GM10266 (cell line): ENCODE data around the gene SLC37A1.

Source experiments
- DNase-seq: peaks from one replicate; pipeline ENCODE4 v3.0.0; 2012; ENCODE audit errors: extremely low spot score
- CTCF ChIP-seq: IDR thresholded peaks from 2 replicates; pipeline ENCODE4 v1.5.1; 2012; ENCODE audit warnings: mild to moderate bottlenecking, low read depth; ENCODE audit not compliant: control insufficient read depth, insufficient read depth; ENCODE audit errors: missing control alignments

The SLC37A1 gene

GRCh38 chr21:42569732-42570301, 56.2 kb downstream of the SLC37A1 start:
- TF ChIP-seq CTCF: no peak
- DNase-seq: no peak

- TF ChIP-seq CTCF: no peak
- no peak for DNase-seq
Measured at GRCh38 chr21:42570362-42570761, 56.7 kb downstream of the SLC37A1 start.

DNA sequence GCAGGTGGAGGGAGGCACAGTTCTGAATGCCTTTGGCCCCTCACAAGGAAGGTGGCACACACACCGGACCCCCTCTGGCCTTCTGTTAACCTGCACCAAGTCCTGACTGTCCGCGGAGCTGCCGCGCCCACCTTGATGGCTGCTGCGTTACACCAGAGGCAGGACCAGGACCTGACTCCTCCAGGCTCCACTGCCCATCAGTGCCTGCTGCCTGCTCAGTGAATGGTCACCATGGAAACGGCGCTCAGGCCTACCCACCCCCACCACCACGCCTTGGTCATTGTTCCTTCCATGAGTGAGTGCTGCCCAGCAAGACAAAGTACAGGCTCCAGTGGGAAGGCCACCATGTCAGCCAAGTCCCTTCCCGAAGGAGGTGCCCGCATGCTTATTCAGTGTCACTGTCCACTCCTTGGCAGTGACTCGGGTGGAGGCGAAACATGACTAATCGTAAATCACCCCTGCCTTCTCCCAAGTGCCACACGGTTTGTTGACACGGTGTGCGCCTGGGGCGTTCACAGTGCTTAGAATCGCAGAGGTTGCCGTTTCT, 57.3 kb downstream of the SLC37A1 start:
- no peak for DNase-seq

DNA sequence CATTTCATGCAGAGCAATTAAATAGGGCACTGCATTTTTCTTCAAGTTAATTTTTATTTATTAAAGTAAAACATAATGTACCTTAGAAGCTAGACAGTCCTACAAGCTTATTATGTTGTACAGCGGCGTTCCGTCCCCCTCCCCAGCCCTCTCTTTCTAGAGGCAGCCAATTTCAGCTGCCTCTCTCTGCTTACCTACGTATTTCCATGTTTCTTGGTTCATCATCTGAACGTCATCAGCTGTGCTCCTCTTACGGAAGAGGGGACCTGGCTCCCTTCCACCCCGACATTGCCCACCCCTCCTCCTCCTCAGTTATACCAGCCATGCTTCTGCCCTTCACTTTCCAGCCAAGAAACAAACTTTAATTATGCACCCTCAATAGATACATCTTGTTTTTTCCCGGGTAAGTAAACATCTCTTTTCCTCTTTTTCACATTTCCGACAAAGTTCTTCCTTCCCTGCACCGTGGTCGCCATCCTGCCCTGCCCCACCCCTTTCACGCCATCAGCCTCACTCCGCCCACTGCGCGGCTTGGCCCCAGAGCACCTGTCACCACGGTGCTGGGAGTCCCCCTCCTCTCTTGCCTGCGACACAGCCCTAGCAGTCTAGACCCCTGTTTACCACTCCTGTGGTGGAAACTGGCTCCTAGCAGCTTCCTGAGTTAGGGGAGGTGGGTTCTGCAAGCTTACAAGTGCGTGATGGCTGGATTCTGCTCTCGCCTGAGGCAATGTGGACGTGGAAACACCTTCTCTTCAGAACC, 57.9 kb downstream of the SLC37A1 start:
- DNase-seq: no peak
- TF ChIP-seq CTCF: no peak

More for the DNA sequence above, 57.3 kb downstream of the SLC37A1 start:
- TF ChIP-seq CTCF: no peak

DNA sequence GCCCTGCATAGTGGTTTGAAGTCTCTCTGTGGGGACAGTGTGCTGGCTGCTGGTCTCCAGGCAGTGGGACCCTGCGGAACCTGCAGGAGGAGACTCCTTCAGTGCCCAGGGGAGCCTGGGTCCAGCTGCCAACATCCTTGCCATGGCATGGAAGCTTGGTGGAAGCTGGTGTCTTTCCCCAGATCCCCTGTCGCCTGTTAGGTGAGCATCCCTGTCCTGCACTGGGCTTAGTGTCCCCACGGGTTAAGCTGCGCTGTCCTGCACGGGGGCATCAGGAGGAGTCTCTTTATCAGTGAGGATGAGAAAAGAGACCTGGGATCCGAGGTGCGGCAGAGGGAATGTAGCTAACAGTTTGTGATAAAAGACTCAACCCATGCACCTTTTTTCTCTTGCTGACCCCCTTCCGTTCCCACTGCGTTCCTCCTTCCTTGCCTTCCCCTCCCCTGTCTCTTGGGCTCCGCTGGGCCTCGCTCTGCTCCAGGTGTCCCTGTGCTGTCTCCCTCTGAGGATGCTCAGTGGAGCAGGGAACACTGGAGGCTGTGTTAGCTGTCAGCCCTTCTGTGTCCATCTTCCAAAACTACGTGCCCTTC, 59.3 kb downstream of the SLC37A1 start:
- no peak for DNase-seq
- TF ChIP-seq CTCF: no peak

DNA sequence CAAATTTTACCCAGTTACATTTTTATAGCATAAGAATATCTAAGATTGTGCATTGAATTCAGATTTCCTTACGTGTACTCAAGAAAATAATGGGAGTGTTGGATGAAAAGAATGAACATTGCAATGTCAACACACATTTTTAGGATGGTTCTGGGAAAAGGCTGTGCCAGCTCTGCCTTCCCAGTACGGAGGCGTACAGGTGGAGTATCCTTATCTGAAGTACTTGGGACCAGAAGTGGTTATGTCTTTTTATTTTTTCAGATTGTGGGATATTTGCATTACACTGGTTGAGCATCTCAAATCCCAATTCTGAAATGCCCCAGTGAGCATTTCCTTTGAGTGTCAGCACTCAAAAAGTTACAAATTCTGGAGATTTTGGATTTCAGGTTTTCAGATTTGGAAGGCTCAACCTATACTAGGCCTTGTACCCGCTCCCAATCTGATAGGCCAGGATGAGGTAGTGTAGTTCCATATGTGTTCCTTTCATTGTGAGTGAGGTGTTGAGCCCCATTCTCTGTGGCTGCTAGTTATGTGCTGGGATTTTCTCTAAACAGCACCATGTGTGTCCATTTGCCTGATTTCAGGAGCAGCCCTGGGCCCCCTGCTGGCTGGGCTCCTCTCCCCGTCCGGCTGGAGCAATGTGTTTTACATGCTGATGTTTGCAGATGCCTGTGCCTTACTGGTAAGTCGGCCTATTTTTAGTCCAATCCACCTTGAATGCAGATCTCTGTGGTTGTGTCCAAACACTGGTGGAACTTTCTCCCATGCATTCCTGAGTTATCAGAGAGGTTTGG, 60.8 kb downstream of the SLC37A1 start:
- no peak for DNase-seq
- no peak for TF ChIP-seq CTCF

DNA sequence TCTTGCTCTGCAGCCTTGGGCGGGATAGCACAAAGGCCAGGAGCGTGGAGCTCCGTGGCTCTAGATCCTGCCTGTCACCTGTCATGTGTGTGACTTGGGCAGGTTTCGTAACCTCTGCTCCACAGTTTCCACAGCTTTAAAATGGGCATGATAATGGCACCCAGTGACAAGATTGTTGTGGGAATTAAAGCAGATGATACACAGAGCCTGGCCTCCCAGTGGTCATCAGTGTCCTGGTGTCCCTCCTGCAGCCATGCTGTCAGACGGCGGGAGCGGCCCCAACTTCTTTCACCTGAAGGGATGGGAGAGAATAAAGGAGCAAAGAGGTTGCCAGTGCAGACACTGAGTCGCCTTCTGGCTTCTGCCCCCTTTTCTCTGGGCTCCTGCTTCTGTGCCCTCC, 61.5 kb downstream of the SLC37A1 start:
- no peak for DNase-seq
- TF ChIP-seq CTCF: no peak
